NB4 (cell line): ENCODE measurements around the gene RMND5A.

Experiments
- DNase-seq: peaks from one replicate; pipeline ENCODE4 v3.0.0; 2010; ENCODE audit warnings: low read depth
- H3K4me3 ChIP-seq: one replicate; pipeline ENCODE4 v1.5.1; 2011; ENCODE audit warnings: mild to moderate bottlenecking, low read depth, low read length, moderate library complexity
- CTCF ChIP-seq: IDR thresholded peaks from one replicate; pipeline ENCODE4 v1.5.1; 2012; ENCODE audit warnings: low read depth, low read length
- MAX ChIP-seq: IDR thresholded peaks from 2 replicates; pipeline ENCODE4 v1.6.1; 2011; ENCODE audit warnings: low read depth, low read length
- MYC ChIP-seq: IDR thresholded peaks from 2 replicates; pipeline ENCODE4 v1.6.1; 2011; ENCODE audit warnings: low read depth, low read length
- POLR2A ChIP-seq: IDR thresholded peaks from 2 replicates; pipeline ENCODE4 v1.6.1; 2011; ENCODE audit warnings: mild to moderate bottlenecking; ENCODE audit not compliant: insufficient read length; ENCODE audit errors: extremely low read depth

The RMND5A gene

GRCh38 chr2:86789687-86790133 is 69.6 kb downstream of the RMND5A start:
- no peak overlapping the region for H3K4me3 ChIP-seq
- no peak for TF ChIP-seq CTCF
- TF ChIP-seq MAX: no peak
- no peak for TF ChIP-seq MYC
- no peak for TF ChIP-seq POLR2A

GRCh38 chr2:86790134-86790675 is 70.1 kb downstream of the RMND5A start:
- no peak for DNase-seq
- no peak overlapping the region for H3K4me3 ChIP-seq
- TF ChIP-seq MAX: no peak
- TF ChIP-seq CTCF: no peak
- TF ChIP-seq POLR2A: no peak
- TF ChIP-seq MYC: no peak

More at GRCh38 chr2:86789687-86790133, 69.6 kb downstream of the RMND5A start:
- DNase-seq: no peak

GRCh38 chr2:86790676-86791572 is 70.8 kb downstream of the RMND5A start, which contains the start of gene CD8A:
TSS of gene CD8A (minus strand) at chr2:86790913. CDS start at chr2:86790825, 88 bp downstream.
- TF ChIP-seq MAX: no peak
- no peak for TF ChIP-seq CTCF
- TF ChIP-seq MYC: no peak
- no peak for TF ChIP-seq POLR2A
- peak within 1 kb of the TSS; percentile 49 for H3K4me3 ChIP-seq
- DNase-seq: peak; percentile 72

- H3K4me3 ChIP-seq: peak overlapping the region; percentile 49
- TF ChIP-seq CTCF (no peak), POLR2A (no peak), MAX (no peak), MYC (no peak)
- no peak for DNase-seq
Observed at GRCh38 chr2:86791573-86791972, 71.5 kb downstream of the RMND5A start.

GRCh38 chr2:86793752-86794151 is 73.7 kb downstream of the RMND5A start:
- DNase-seq: no peak
- no peak overlapping the region for H3K4me3 ChIP-seq
- no peak for TF ChIP-seq MYC
- TF ChIP-seq POLR2A: no peak
- TF ChIP-seq CTCF: no peak
- no peak for TF ChIP-seq MAX
